Glutamatergic neuron (in vitro differentiated cells): ENCODE measurements around the gene FERMT3. TPM values are rescaled to one million over a fixed set of nuclear protein-coding genes. Genes with fewer than 3 reads are reported as not detected.

Experiments
- DNase-seq: peaks from one replicate; pipeline ENCODE4 v3.0.0; 2022
- H3K27ac Mint-ChIP-seq: one replicate; pipeline ENCODE4 v1.8.0; 2020; ENCODE audit warnings: mild to moderate bottlenecking, mixed read lengths, inconsistent platforms; ENCODE audit not compliant: unreplicated experiment
- H3K27me3 Mint-ChIP-seq: one replicate; pipeline ENCODE4 v1.8.0; 2020; ENCODE audit warnings: mild to moderate bottlenecking, moderate library complexity, mixed read lengths, inconsistent platforms; ENCODE audit not compliant: unreplicated experiment
- H3K36me3 Mint-ChIP-seq: one replicate; pipeline ENCODE4 v1.8.0; 2020; ENCODE audit warnings: mild to moderate bottlenecking, mixed read lengths, inconsistent platforms; ENCODE audit not compliant: unreplicated experiment
- H3K4me1 Mint-ChIP-seq: one replicate; pipeline ENCODE4 v1.8.0; 2020; ENCODE audit warnings: mild to moderate bottlenecking, low read depth, mixed read lengths, inconsistent platforms; ENCODE audit not compliant: unreplicated experiment
- H3K4me3 Mint-ChIP-seq: one replicate; pipeline ENCODE4 v1.8.0; 2020; ENCODE audit warnings: mild to moderate bottlenecking, mixed read lengths, inconsistent platforms; ENCODE audit not compliant: unreplicated experiment
- H3K9me3 Mint-ChIP-seq: one replicate; pipeline ENCODE4 v1.8.0; 2020; ENCODE audit warnings: mild to moderate bottlenecking, moderate library complexity, mixed read lengths, inconsistent platforms; ENCODE audit not compliant: unreplicated experiment
- CTCF ChIP-seq: fragments of 200-600 bp; sonication (generic); IDR thresholded peaks from one replicate; pipeline ENCODE4 v1.5.0; 2021; ENCODE audit not compliant: partially characterized antibody, unreplicated experiment
- total RNA-seq: library from RNA; stranded (reverse); fragmentation: NEBNext Ultra II Directional; extraction: Animal tissue kit (Norgen Biotek cat#: 25700); gene quantifications from one replicate; pipeline ENCODE4 v1.2.1, GENCODE V29; 2021; ENCODE audit not compliant: unreplicated experiment

The FERMT3 gene
- total RNA-seq, 1 donor from 2014 or later = 2.0 TPM

GRCh38 chr11:64249563-64250414 lies 43.3 kb downstream of the FERMT3 start:
- no peak for DNase-seq
- H3K4me1 Mint-ChIP-seq = peaks cover 12% of the 10 kb centered on the region
- no peak overlapping the region for H3K27ac Mint-ChIP-seq
- H3K27me3 Mint-ChIP-seq = peaks cover 8% of the 10 kb centered on the region
- peak overlapping the region; percentile 25 for H3K4me3 Mint-ChIP-seq
- TF ChIP-seq CTCF = no peak
- no peaks in the 10 kb centered on the region for H3K36me3 Mint-ChIP-seq
- H3K9me3 Mint-ChIP-seq = peaks cover 9% of the 10 kb centered on the region

GRCh38 chr11:64250415-64251015 lies 44.0 kb downstream of the FERMT3 start:
- Mint-ChIP-seq H3K27me3 (peaks cover 11% of the 10 kb centered on the region), H3K4me3 (peak overlapping the region; percentile 68), H3K27ac (no peak overlapping the region), H3K4me1 (peaks cover 12% of the 10 kb centered on the region), H3K9me3 (peaks cover 9% of the 10 kb centered on the region), H3K36me3 (no peaks in the 10 kb centered on the region)
- DNase-seq = no peak
- TF ChIP-seq CTCF = no peak

GRCh38 chr11:64251016-64251752 lies 44.7 kb downstream of the FERMT3 start, which contains the start of gene PLCB3:
TSS of gene PLCB3 (plus strand) at chr11:64251530. CDS start at chr11:64251650, 120 bp downstream.
- TF ChIP-seq CTCF = peak; percentile 89
- peak within 1 kb of the TSS; percentile 66 for H3K27ac Mint-ChIP-seq
- no peaks in the 10 kb centered on the region for H3K36me3 Mint-ChIP-seq
- DNase-seq = peak; percentile 79
- H3K4me1 Mint-ChIP-seq = peaks cover 12% of the 10 kb centered on the region
- peak within 1 kb of the TSS; percentile 92 for H3K4me3 Mint-ChIP-seq
- peaks cover 11% of the 10 kb centered on the region for H3K27me3 Mint-ChIP-seq
- H3K9me3 Mint-ChIP-seq = peaks cover 9% of the 10 kb centered on the region

GRCh38 chr11:64251753-64252002 lies 45.2 kb downstream of the FERMT3 start:
- no peak for DNase-seq
- Mint-ChIP-seq H3K27me3 (peaks cover 11% of the 10 kb centered on the region), H3K9me3 (peaks cover 9% of the 10 kb centered on the region), H3K27ac (no peak overlapping the region), H3K4me3 (peak overlapping the region; percentile 92), H3K36me3 (no peaks in the 10 kb centered on the region), H3K4me1 (peaks cover 12% of the 10 kb centered on the region)
- no peak for TF ChIP-seq CTCF
